GM23338 (cell line): ENCODE results near the gene CISH. TPM values are rescaled to one million over a fixed set of nuclear protein-coding genes. Genes with fewer than 3 reads are reported as not detected.

Experiments
- ATAC-seq: fragments of 200-7000 bp; cut with Tn5 transposase; 3 replicates; pipeline ENCODE4 v1.9.1; 2020
- DNase-seq: peaks from one replicate; pipeline ENCODE4 v3.0.0-alpha.2; 2015; ENCODE audit warnings: low spot score
- H2AFZ ChIP-seq: fragments of 200-600 bp; sonication (generic); 2 replicates; pipeline ENCODE4 v1.8.0; 2016; ENCODE audit warnings: antibody characterized with exemption, mild to moderate bottlenecking, moderate library complexity
- H3F3A ChIP-seq: fragments of 200-600 bp; sonication (generic); replicated peaks from 2 replicates; pipeline ENCODE4 v1.8.0; 2017; ENCODE audit warnings: antibody characterized with exemption, mixed run types, low read depth
- H3K27ac ChIP-seq: fragments of 200-600 bp; sonication (generic); 2 replicates; pipeline ENCODE4 v1.6.1; 2016; ENCODE audit warnings: low read depth
- H3K27me3 ChIP-seq: fragments of 200-600 bp; sonication (generic); 2 replicates; pipeline ENCODE4 v1.8.0; 2016; ENCODE audit warnings: mild to moderate bottlenecking, mixed run types, moderate library complexity; ENCODE audit not compliant: insufficient read depth
- H3K36me3 ChIP-seq: fragments of 200-600 bp; sonication (generic); 2 replicates; pipeline ENCODE4 v1.8.0; 2016; ENCODE audit warnings: mild to moderate bottlenecking; ENCODE audit not compliant: insufficient read depth
- H3K4me1 ChIP-seq: fragments of 200-600 bp; sonication (generic); 2 replicates; pipeline ENCODE4 v1.8.0; 2016; ENCODE audit warnings: mild to moderate bottlenecking, moderate library complexity; ENCODE audit not compliant: insufficient read depth
- H3K4me2 ChIP-seq: fragments of 200-600 bp; sonication (generic); 2 replicates; pipeline ENCODE4 v1.7.1; 2017; ENCODE audit warnings: mixed run types
- H3K4me3 ChIP-seq: fragments of 200-600 bp; sonication (generic); 2 replicates; pipeline ENCODE4 v1.6.1; 2016; ENCODE audit warnings: mixed run types
- H3K79me2 ChIP-seq: fragments of 200-600 bp; sonication (generic); replicated peaks from 2 replicates; pipeline ENCODE4 v1.8.0; 2017; ENCODE audit warnings: mild to moderate bottlenecking; ENCODE audit not compliant: insufficient read depth
- H3K9me2 ChIP-seq: fragments of 200-600 bp; sonication (generic); 2 replicates; pipeline ENCODE4 v1.8.0; 2017; ENCODE audit not compliant: insufficient read depth
- H4K20me1 ChIP-seq: fragments of 200-600 bp; sonication (generic); replicated peaks from 2 replicates; pipeline ENCODE4 v1.8.0; 2017; ENCODE audit warnings: mild to moderate bottlenecking; ENCODE audit not compliant: insufficient read depth
- H3K27ac Mint-ChIP-seq: 2 replicates; pipeline ENCODE4 v1.8.0; 2020; ENCODE audit warnings: inconsistent platforms, mild to moderate bottlenecking, moderate library complexity, mixed read lengths
- H3K27me3 Mint-ChIP-seq: 3 replicates; pipeline ENCODE4 v1.8.0; 2022; ENCODE audit warnings: low read depth, mild to moderate bottlenecking, moderate library complexity, mixed read lengths, inconsistent platforms; ENCODE audit not compliant: insufficient read depth, poor library complexity
- H3K36me3 Mint-ChIP-seq: 3 replicates; pipeline ENCODE4 v1.8.0; 2021; ENCODE audit warnings: low read depth, mild to moderate bottlenecking, inconsistent platforms, moderate library complexity, mixed read lengths
- H3K4me1 Mint-ChIP-seq: 3 replicates; pipeline ENCODE4 v1.8.0; 2020; ENCODE audit warnings: mild to moderate bottlenecking, inconsistent platforms, mixed read lengths
- H3K4me3 Mint-ChIP-seq: 3 replicates; pipeline ENCODE4 v1.8.0; 2021; ENCODE audit warnings: moderate library complexity, mild to moderate bottlenecking, inconsistent platforms, mixed read lengths
- H3K9me3 Mint-ChIP-seq: 3 replicates; pipeline ENCODE4 v1.8.0; 2020; ENCODE audit warnings: moderate library complexity, mild to moderate bottlenecking, inconsistent platforms, mixed read lengths
- CREB1 ChIP-seq: fragments of 250-450 bp; sonication (Bioruptor Pico); IDR thresholded peaks from 2 replicates; pipeline ENCODE4 v1.5.0; 2020; ENCODE audit warnings: low read depth, mild to moderate bottlenecking, moderate library complexity
- EZH2 ChIP-seq: fragments of 200-600 bp; sonication (generic); IDR thresholded peaks from one replicate; pipeline ENCODE4 v1.8.0; 2017; ENCODE audit warnings: antibody characterized with exemption, mild to moderate bottlenecking, low read depth; ENCODE audit not compliant: unreplicated experiment
- EZH2phosphoT487 ChIP-seq: fragments of 200-600 bp; sonication (generic); IDR thresholded peaks from one replicate; pipeline ENCODE4 v1.8.1; 2018; ENCODE audit warnings: antibody characterized with exemption; ENCODE audit not compliant: unreplicated experiment
- ZNF114 ChIP-seq: fragments of 250-450 bp; sonication (Bioruptor Pico); IDR thresholded peaks from 2 replicates; pipeline ENCODE4 v1.5.0; 2020; ENCODE audit warnings: mild to moderate bottlenecking, moderate library complexity
- ZNF331 ChIP-seq: fragments of 250-450 bp; sonication (Bioruptor Pico); IDR thresholded peaks from 2 replicates; pipeline ENCODE4 v1.5.0; 2020; ENCODE audit warnings: low read depth, mild to moderate bottlenecking, moderate library complexity
- polyA plus RNA-seq: library from polyadenylated mRNA; unstranded; fragments of >200 nt; fragmentation: Nextera tagmentation; extraction: Ambion mirVana; gene quantifications from 2 replicates; pipeline ENCODE4 v1.2.1, GENCODE V29; 2016
- total RNA-seq: library from RNA; depleted of rRNA; stranded (reverse); fragments of >200 nt; shearing (Covaris generic); gene quantifications from 2 replicates; pipeline ENCODE4 v1.2.3, GENCODE V29; 2014
- TF ChIP-seq, protein P1 (sequence below): IDR thresholded peaks from one replicate; pipeline ENCODE4 v1.6.1; 2018; ENCODE audit warnings: antibody characterized with exemption; ENCODE audit not compliant: unreplicated experiment
- TF ChIP-seq, protein P2 (sequence below), 2 experiments: fragments of 200-600 bp in 1 of 2; sonication (generic) in 1 of 2; conservative IDR thresholded peaks; 2 replicates each; pipeline versions ENCODE4 v1.5.1 to v1.6.1; 2016 to 2017; ENCODE audit warnings: antibody characterized with exemption in 2 of 2, low read depth in 2 of 2, mild to moderate bottlenecking in 2 of 2, moderate library complexity in 1 of 2
- TF ChIP-seq, protein P3 (sequence below): fragments of 250-450 bp; sonication (Bioruptor Pico); IDR thresholded peaks from 2 replicates; pipeline ENCODE4 v1.5.0; 2020; ENCODE audit warnings: mild to moderate bottlenecking, moderate library complexity

CISH gene
- total and polyA plus RNA-seq, 2 experiments from 2014 or later = 2.1 to 3.6 TPM

DNA sequence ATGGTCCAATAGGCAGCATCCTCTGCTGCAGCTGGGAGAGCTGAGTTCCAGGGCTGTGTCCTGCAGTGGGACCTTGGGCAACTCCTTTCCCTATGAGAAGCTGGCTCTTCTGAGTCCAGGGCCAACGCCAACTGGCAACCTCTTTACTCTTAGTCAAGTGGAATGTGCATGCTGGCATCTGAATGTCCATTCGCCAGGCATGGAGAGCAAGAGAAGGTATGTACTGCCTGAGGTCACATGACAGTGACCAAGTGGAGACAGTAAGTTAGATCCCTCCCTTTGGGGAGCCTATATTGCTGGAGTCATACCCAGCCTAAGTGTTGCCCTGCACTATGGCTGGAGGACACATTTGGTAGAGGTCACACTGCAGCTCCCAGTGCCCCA, 30.1 kb downstream of the CISH start (continued):
- TF ChIP-seq, protein P1, sequence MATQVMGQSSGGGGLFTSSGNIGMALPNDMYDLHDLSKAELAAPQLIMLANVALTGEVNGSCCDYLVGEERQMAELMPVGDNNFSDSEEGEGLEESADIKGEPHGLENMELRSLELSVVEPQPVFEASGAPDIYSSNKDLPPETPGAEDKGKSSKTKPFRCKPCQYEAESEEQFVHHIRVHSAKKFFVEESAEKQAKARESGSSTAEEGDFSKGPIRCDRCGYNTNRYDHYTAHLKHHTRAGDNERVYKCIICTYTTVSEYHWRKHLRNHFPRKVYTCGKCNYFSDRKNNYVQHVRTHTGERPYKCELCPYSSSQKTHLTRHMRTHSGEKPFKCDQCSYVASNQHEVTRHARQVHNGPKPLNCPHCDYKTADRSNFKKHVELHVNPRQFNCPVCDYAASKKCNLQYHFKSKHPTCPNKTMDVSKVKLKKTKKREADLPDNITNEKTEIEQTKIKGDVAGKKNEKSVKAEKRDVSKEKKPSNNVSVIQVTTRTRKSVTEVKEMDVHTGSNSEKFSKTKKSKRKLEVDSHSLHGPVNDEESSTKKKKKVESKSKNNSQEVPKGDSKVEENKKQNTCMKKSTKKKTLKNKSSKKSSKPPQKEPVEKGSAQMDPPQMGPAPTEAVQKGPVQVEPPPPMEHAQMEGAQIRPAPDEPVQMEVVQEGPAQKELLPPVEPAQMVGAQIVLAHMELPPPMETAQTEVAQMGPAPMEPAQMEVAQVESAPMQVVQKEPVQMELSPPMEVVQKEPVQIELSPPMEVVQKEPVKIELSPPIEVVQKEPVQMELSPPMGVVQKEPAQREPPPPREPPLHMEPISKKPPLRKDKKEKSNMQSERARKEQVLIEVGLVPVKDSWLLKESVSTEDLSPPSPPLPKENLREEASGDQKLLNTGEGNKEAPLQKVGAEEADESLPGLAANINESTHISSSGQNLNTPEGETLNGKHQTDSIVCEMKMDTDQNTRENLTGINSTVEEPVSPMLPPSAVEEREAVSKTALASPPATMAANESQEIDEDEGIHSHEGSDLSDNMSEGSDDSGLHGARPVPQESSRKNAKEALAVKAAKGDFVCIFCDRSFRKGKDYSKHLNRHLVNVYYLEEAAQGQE = no peak
- no peak for TF ChIP-seq CREB1 (CRISPR knock-in tag)

DNA sequence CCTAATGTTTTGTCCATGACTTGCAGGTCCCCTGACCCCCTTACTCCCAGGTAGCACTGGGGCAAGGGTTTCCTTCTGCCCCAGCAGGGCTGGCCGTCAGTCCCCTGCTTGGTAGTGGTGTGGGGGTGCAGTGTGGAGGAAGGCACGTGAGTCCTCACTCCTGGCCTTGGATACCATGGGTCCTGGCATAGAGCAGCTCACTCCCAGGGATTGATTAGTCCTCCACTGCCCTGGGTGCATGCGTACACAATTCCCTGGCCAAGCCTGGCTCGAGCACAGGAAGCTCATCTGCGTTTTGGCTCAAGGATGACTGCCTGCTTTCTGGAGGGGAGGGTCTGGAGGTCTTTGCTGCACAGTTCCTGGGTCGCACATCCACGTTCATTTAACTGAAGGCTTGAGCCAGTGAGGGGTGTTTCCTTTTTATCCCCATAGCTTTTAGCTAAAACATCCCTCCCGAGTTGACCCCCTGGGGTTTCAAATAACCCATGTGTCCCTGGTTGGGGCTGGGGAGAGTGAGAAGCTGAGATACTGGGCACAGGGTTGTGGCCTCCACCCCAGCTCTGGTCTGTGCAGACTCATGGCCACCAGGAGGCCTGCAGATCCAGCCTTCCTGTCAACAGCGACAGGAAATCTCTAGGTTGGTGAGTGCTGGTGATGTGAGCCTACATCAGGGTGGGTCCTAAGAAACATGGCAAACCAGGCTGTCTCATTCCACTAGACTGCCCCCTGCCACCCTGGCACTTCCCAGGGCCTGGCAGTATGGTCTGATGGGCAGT, 30.7 kb downstream of the CISH start:
- no peaks in the 10 kb centered on the region for H3K79me2 ChIP-seq
- 0 out of 3 replicates have a peak, but pooled peaks have one; percentile 26 for ATAC-seq
- no peaks in the 10 kb centered on the region for H3K27me3 ChIP-seq
- Mint-ChIP-seq H3K27ac (no peak overlapping the region), H3K9me3 (no peaks in the 10 kb centered on the region), H3K27me3 (no peaks in the 10 kb centered on the region), H3K4me1 (peaks cover 6% of the 10 kb centered on the region), H3K4me3 (no peak overlapping the region), H3K36me3 (peaks cover 3% of the 10 kb centered on the region; the same call in 2 of the 3 replicates)
- H3K4me3 ChIP-seq = no peak overlapping the region
- H3K4me2 ChIP-seq = no peak overlapping the region
- H3K36me3 ChIP-seq = no peaks in the 10 kb centered on the region
- no peaks in the 10 kb centered on the region for H3F3A ChIP-seq
- no peak for DNase-seq
- no peak overlapping the region for H2AFZ ChIP-seq
- no peaks in the 10 kb centered on the region for H3K4me1 ChIP-seq
- no peaks in the 10 kb centered on the region for H4K20me1 ChIP-seq
- H3K9me2 ChIP-seq = no peaks in the 10 kb centered on the region
- no peak overlapping the region for H3K27ac ChIP-seq
- TF ChIP-seq CREB1 (CRISPR knock-in tag) = no peak
- TF ChIP-seq EZH2 = no peak
- TF ChIP-seq, protein P1 = no peak
- no peak for TF ChIP-seq EZH2phosphoT487
- TF ChIP-seq, protein P2, sequence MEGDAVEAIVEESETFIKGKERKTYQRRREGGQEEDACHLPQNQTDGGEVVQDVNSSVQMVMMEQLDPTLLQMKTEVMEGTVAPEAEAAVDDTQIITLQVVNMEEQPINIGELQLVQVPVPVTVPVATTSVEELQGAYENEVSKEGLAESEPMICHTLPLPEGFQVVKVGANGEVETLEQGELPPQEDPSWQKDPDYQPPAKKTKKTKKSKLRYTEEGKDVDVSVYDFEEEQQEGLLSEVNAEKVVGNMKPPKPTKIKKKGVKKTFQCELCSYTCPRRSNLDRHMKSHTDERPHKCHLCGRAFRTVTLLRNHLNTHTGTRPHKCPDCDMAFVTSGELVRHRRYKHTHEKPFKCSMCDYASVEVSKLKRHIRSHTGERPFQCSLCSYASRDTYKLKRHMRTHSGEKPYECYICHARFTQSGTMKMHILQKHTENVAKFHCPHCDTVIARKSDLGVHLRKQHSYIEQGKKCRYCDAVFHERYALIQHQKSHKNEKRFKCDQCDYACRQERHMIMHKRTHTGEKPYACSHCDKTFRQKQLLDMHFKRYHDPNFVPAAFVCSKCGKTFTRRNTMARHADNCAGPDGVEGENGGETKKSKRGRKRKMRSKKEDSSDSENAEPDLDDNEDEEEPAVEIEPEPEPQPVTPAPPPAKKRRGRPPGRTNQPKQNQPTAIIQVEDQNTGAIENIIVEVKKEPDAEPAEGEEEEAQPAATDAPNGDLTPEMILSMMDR (conservative IDR thresholded peaks at IDR 0.05; ENCODE audit: low read depth in 2 of 2) = no peak
- no peak for TF ChIP-seq ZNF114 (CRISPR knock-in tag)
- TF ChIP-seq ZNF331 = no peak
- TF ChIP-seq, protein P3, sequence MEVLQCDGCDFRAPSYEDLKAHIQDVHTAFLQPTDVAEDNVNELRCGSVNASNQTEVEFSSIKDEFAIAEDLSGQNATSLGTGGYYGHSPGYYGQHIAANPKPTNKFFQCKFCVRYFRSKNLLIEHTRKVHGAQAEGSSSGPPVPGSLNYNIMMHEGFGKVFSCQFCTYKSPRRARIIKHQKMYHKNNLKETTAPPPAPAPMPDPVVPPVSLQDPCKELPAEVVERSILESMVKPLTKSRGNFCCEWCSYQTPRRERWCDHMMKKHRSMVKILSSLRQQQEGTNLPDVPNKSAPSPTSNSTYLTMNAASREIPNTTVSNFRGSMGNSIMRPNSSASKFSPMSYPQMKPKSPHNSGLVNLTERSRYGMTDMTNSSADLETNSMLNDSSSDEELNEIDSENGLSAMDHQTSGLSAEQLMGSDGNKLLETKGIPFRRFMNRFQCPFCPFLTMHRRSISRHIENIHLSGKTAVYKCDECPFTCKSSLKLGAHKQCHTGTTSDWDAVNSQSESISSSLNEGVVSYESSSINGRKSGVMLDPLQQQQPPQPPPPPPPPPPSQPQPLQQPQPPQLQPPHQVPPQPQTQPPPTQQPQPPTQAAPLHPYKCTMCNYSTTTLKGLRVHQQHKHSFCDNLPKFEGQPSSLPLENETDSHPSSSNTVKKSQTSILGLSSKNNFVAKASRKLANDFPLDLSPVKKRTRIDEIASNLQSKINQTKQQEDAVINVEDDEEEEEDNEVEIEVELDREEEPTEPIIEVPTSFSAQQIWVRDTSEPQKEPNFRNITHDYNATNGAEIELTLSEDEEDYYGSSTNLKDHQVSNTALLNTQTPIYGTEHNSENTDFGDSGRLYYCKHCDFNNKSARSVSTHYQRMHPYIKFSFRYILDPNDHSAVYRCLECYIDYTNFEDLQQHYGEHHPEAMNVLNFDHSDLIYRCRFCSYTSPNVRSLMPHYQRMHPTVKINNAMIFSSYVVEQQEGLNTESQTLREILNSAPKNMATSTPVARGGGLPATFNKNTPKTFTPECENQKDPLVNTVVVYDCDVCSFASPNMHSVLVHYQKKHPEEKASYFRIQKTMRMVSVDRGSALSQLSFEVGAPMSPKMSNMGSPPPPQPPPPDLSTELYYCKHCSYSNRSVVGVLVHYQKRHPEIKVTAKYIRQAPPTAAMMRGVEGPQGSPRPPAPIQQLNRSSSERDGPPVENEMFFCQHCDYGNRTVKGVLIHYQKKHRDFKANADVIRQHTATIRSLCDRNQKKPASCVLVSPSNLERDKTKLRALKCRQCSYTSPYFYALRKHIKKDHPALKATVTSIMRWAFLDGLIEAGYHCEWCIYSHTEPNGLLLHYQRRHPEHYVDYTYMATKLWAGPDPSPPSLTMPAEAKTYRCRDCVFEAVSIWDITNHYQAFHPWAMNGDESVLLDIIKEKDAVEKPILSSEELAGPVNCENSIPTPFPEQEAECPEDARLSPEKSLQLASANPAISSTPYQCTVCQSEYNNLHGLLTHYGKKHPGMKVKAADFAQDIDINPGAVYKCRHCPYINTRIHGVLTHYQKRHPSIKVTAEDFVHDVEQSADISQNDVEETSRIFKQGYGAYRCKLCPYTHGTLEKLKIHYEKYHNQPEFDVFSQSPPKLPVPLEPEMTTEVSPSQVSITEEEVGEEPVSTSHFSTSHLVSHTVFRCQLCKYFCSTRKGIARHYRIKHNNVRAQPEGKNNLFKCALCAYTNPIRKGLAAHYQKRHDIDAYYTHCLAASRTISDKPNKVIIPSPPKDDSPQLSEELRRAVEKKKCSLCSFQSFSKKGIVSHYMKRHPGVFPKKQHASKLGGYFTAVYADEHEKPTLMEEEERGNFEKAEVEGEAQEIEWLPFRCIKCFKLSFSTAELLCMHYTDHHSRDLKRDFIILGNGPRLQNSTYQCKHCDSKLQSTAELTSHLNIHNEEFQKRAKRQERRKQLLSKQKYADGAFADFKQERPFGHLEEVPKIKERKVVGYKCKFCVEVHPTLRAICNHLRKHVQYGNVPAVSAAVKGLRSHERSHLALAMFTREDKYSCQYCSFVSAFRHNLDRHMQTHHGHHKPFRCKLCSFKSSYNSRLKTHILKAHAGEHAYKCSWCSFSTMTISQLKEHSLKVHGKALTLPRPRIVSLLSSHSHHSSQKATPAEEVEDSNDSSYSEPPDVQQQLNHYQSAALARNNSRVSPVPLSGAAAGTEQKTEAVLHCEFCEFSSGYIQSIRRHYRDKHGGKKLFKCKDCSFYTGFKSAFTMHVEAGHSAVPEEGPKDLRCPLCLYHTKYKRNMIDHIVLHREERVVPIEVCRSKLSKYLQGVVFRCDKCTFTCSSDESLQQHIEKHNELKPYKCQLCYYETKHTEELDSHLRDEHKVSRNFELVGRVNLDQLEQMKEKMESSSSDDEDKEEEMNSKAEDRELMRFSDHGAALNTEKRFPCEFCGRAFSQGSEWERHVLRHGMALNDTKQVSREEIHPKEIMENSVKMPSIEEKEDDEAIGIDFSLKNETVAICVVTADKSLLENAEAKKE (CRISPR knock-in tag) = no peak
